Heart left ventricle (tissue), 16 donors: ENCODE data around the gene RHBDF1. TPM values are rescaled to one million over a fixed set of nuclear protein-coding genes. Genes with fewer than 3 reads are reported as not detected.
A peak's percentile ranks its signal among the peaks of the same experiment; 100 is the strongest.

Experiments
- ATAC-seq, 4 donors: fragments of 200-7000 bp; cut with Tn5 transposase; one replicate each; pipeline ENCODE4 v1.9.1; 2020 to 2022; ENCODE audit warnings: moderate library complexity in 4 of 4, mild to moderate bottlenecking in 3 of 4, moderate number of reproducible peaks in 1 of 4
- DNase-seq, 5 donors: peaks; one replicate each; pipeline ENCODE4 v3.0.0-alpha.2; 2020
- H3K27ac ChIP-seq, 12 donors: fragments of 200-600 bp; sonication (generic) in 4 of 12; one replicate each; pipeline versions ENCODE4 v1.5.0 to v1.8.0; 2016 to 2022; ENCODE audit warnings: mild to moderate bottlenecking in 2 of 12
- H3K27me3 ChIP-seq, 9 donors: fragments of 200-600 bp; sonication (generic) in 2 of 9; one replicate each; pipeline versions ENCODE4 v1.5.1 to v1.8.0; 2016 to 2022; ENCODE audit warnings: mild to moderate bottlenecking in 3 of 9
- H3K36me3 ChIP-seq, 9 donors: fragments of 200-600 bp; sonication (generic) in 2 of 9; one replicate each; pipeline versions ENCODE4 v1.5.0 to v1.8.0; 2018 to 2022; ENCODE audit warnings: mild to moderate bottlenecking in 2 of 9
- H3K4me1 ChIP-seq, 12 donors: fragments of 200-600 bp; sonication (generic) in 4 of 12; one replicate each; pipeline versions ENCODE4 v1.5.0 to v1.8.0; 2016 to 2022; ENCODE audit warnings: mild to moderate bottlenecking in 3 of 12
- H3K4me3 ChIP-seq, 12 donors: fragments of 200-600 bp; sonication (generic) in 4 of 12; one replicate each; pipeline versions ENCODE4 v1.5.0 to v1.8.0; 2017 to 2022; ENCODE audit warnings: mild to moderate bottlenecking in 9 of 12, moderate library complexity in 4 of 12
- H3K9me3 ChIP-seq, 12 donors: fragments of 200-600 bp; sonication (generic) in 4 of 12; one replicate each; pipeline versions ENCODE4 v1.5.0 to v1.8.0; 2016 to 2022; ENCODE audit warnings: mild to moderate bottlenecking in 1 of 12
- CTCF ChIP-seq, 12 donors: fragments of 200-600 bp; sonication (generic) in 4 of 12; IDR thresholded peaks; one replicate each; pipeline versions ENCODE4 v1.5.0 to v1.8.0; 2018 to 2022; ENCODE audit warnings: antibody characterized with exemption in 12 of 12, mild to moderate bottlenecking in 5 of 12
- POLR2A ChIP-seq, 2 donors: fragments of 450-650 bp; IDR thresholded peaks; one replicate each; pipeline ENCODE4 v1.6.1; 2017; ENCODE audit warnings: antibody characterized with exemption in 2 of 2, mild to moderate bottlenecking in 2 of 2, moderate library complexity in 2 of 2
- WGBS, 4 donors: extraction: QIAGEN DNeasy Blood & Tissue Kit in 2 of 4; methylation state at CpG; one replicate each; pipeline versions ENCODE4 v1.1.5 to v1.1.7; 2013 to 2018; 5-methylcytosine and 5-hydroxymethylcytosine counted together
- intact Hi-C, 10 donors: fragments of 100-400 bp; cut with DNase I; formaldehyde crosslinking; loops; one replicate each; pipeline versions ENCODE4 v1.11.1 to v1.14.2; 2022
- polyA plus RNA-seq, 2 donors: library from polyadenylated mRNA; stranded (reverse); fragments of 200-250 nt; gene quantifications; one replicate each; pipeline ENCODE4 v1.2.3, GENCODE V29; 2013
- total RNA-seq, 9 donors: library from RNA; depleted of rRNA in 2 of 9; stranded (reverse); fragments of >200 nt in 2 of 9; fragmentation: NEBNext Ultra II Directional in 3 of 9; extraction: Animal tissue kit (Norgen Biotek cat#: 25700) in 3 of 9; gene quantifications; one replicate each; pipeline versions ENCODE4 v1.1.0 to v1.2.4, GENCODE V29; 2016 to 2023
- donor health status: ischemic (EF 13 %, LVEDD 7.1; RV severe dilation, severe dysfunction).
- donor health status: healthy with polysubstance abuse.
- donor health status: DM: no; HTN: yes; CAD: no.
- donor health status: DM: no; HTN: no; CAD: no.
- donor health status: ischemic (EF 25% LVEDD 6.9; RV normal size, moderate dysfunction).
- donor health status: ischemic (EF 25% LVEDD 5.7; RV mildly dilated, moderate dysfunction).
- donor health status: healthy.
- donor health status: DM: yes; HTN: yes; CAD: no.
- donor health status: ischemic (EF 35%, LVEDD 5.7; RV mildly dilated, moderate dysfunction).
- donor health status: nonischemic (EF 11% LVEDD 7.7; RV severe dilation, severe dysfunction).
- donor health status: DM: yes; HTN: yes; CAD: no.
- donor health status: PGD.
- donor health status: ischemic (EF 29% LVEDD 5.4; RV normal size, mild dysfunction).
- donor health status: nonischemic (EF 23%, LVEDD 6.1; RV moderate dilation, normal function).

The RHBDF1 gene
- total and polyA plus RNA-seq, 11 donors: 17.4 to 45.8 (median 23.9) TPM

GRCh38 chr16:71210-71539, 1.3 kb downstream of the RHBDF1 start:
- peaks cover 0 to 31% (median 0%) of the 10 kb centered on the region in 9 donors for H3K27me3 ChIP-seq
- peaks cover 5 to 93% (median 83%) of the 10 kb centered on the region in 12 donors for H3K4me1 ChIP-seq
- intact Hi-C loops: no loop called here
- no peak for ATAC-seq
- H3K36me3 ChIP-seq: no peaks in the 10 kb centered on the region
- no peak for TF ChIP-seq CTCF (IDR thresholded peaks at IDR 0.05)
- no peak for TF ChIP-seq POLR2A (IDR thresholded peaks at IDR 0.05)
- no peak for DNase-seq
- H3K9me3 ChIP-seq: no peaks in the 10 kb centered on the region
- 43 to 70% (median 62%) methylated on average over 4 to 5 of the region's 5 CpGs for WGBS, 4 donors
- H3K4me3 ChIP-seq: peak overlapping the region in 11 of 12 donors; percentile 63 to 98 (median 77)
- peak overlapping the region in 11 of 12 donors; percentile 87 to 98 (median 95) for H3K27ac ChIP-seq

DNA sequence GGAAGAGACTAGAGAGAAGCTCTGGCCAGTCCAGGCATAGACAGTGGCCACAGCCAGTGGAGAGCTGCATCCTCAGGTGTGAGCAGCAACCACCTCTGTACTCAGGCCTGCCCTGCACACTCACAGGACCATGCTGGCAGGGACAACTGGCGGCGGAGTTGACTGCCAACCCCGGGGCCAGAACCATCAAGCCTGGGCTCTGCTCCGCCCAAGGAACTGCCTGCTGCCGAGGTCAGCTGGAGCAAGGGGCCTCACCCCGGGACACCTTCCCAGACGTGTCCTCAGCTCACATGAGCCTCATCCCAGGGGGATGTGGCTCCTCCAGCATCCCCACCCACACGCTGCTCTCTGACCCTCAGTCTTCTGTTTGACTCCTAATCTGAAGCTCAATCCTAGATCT, 3.2 kb downstream of the RHBDF1 start:
- 56 to 83% (median 62%) methylated on average over 8 of the region's 8 CpGs for WGBS, 4 donors
- intact Hi-C loops: no loop called here
- Histone ChIP-seq H3K36me3 (peaks cover 0 to 10% (median 7%) of the 10 kb centered on the region in 9 donors), H3K4me1 (peaks cover 5 to 82% (median 72%) of the 10 kb centered on the region in 12 donors), H3K27me3 (peaks cover 0 to 31% (median 0%) of the 10 kb centered on the region in 9 donors), H3K9me3 (no peaks in the 10 kb centered on the region), H3K4me3 (no peak overlapping the region), H3K27ac (peak overlapping the region in 3 of 12 donors; percentile 5 to 92 (median 17))
- DNase-seq: peak in 1 of 5 donors; percentile 47
- ATAC-seq: no peak
- TF ChIP-seq POLR2A (IDR thresholded peaks at IDR 0.05): no peak
- no peak for TF ChIP-seq CTCF (IDR thresholded peaks at IDR 0.05)

- ATAC-seq (no peak), DNase-seq (peak in 2 of 5 donors; percentile 27 to 55)
- Histone ChIP-seq H3K4me1 (peaks cover 5 to 72% (median 62%) of the 10 kb centered on the region in 12 donors), H3K27ac (peak overlapping the region in 5 of 12 donors; percentile 13 to 53 (median 32)), H3K4me3 (no peak overlapping the region), H3K9me3 (no peaks in the 10 kb centered on the region), H3K36me3 (peaks cover 0 to 20% (median 17%) of the 10 kb centered on the region in 9 donors), H3K27me3 (peaks cover 0 to 21% (median 0%) of the 10 kb centered on the region in 9 donors)
- intact Hi-C loops: loop anchor here in 2 of 10 donors (2.0 kb wide), 1 partner anchor 29 kb away; no protein-coding TSS in a partner anchor
- no peak for TF ChIP-seq CTCF (IDR thresholded peaks at IDR 0.05)
- no peak for TF ChIP-seq POLR2A (IDR thresholded peaks at IDR 0.05)
- WGBS, 4 donors: 75 to 80% (median 78%) methylated on average over 19 to 27 of the region's 27 CpGs
Observed at GRCh38 chr16:67884-68789, 4.3 kb downstream of the RHBDF1 start.

DNA sequence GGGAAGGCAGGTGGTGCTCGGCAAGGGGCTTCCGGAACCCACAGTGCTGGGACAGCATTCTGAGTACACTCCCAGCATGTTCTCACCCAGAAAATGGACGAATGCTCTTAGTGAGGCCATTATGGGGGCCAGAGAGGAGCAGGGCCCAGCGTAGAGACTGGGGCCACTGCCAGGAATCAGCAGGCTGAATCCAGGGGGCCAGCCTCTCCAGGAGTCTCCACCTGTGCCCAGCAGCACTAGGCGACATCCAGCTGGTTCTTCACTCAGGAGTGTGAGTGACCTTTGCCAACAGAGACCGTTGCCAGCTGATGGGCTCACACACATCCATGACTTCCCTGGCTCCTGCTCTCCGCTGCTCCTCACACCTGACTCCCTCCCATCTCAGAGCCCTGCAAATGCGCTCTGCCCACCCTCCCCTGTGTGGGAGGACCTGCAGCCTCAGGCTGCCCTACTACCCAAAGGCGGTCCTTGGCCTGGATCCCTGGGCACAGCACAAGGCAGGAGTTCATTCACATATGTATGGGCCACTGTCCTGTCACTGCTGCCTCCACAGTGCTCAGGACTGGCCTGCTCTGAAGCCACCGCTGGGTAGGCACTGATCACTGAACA, 5.1 kb downstream of the RHBDF1 start:
- no peak for TF ChIP-seq CTCF (IDR thresholded peaks at IDR 0.05)
- TF ChIP-seq POLR2A (IDR thresholded peaks at IDR 0.05): no peak
- Histone ChIP-seq H3K4me3 (no peak overlapping the region), H3K27me3 (peaks cover 0 to 15% (median 0%) of the 10 kb centered on the region in 9 donors), H3K36me3 (peaks cover 0 to 29% (median 25%) of the 10 kb centered on the region in 9 donors), H3K4me1 (peaks cover 5 to 66% (median 56%) of the 10 kb centered on the region in 12 donors), H3K27ac (peak overlapping the region in 3 of 12 donors; percentile 32 to 53 (median 43)), H3K9me3 (no peaks in the 10 kb centered on the region)
- no peak for ATAC-seq
- peak in 2 of 5 donors; percentile 55 to 59 for DNase-seq
- 69 to 78% (median 70%) methylated on average over 10 of the region's 10 CpGs for WGBS, 4 donors
- intact Hi-C loops: loop anchor here in 2 of 10 donors (2.0 kb wide), 1 partner anchor 30 kb away; no protein-coding TSS in a partner anchor
